ENCODE results near the gene GSE1. TPM values are rescaled to one million over a fixed set of nuclear protein-coding genes. Genes with fewer than 3 reads are reported as not detected.

The GSE1 gene
- total RNA-seq, 1 experiment from 2014 or later, result 38.4 TPM

DNA sequence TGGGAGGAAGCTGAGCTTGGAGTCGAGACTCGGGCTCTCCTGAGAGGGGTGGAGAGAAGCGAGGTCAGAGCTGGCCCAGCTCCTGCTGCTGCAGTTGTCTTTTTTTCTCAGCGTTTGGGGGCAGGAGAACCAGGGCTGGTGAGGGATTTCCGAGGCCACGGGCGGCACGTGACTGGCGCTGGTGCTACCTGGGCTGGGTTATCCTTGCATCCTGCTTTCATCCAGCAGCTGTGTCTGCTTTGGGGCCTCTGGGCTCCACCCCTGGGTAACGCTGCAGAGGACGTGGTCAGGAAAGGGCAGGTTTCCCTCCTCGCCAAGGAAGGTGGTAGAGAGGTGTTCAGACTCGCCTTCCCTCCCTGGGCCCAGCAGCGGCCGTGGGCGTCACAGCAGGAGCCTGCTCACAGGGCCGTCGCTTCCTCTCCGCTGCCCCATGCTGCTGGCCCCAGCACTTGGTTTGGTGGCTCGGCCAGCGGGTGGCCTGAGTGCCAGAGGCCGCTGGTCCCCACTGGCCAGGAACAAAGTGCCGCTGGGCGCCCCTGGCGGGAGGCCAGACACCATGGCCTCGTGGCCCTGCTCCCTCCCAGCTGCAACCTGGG, 22.5 kb downstream of the GSE1 start:
- Histone ChIP-seq H3K9ac (ENCODE audit: low read length) (no peak overlapping the region), H3K9me3 (ENCODE audit: low read length) (no peaks in the 10 kb centered on the region), H3K79me2 (ENCODE audit: low read length) (peaks cover 61% of the 10 kb centered on the region), H3F3A (ENCODE audit: low read length, unreplicated experiment) (no peaks in the 10 kb centered on the region), H3K4me3 (ENCODE audit: low read length) (no peak overlapping the region), H3K27me3 (ENCODE audit: low read length) (no peaks in the 10 kb centered on the region), H3K9me2 (replicated peaks; ENCODE audit: low read length) (no peaks in the 10 kb centered on the region), H3K4me1 (ENCODE audit: insufficient read depth, low read length) (no peaks in the 10 kb centered on the region), H4K20me1 (ENCODE audit: low read length) (no peaks in the 10 kb centered on the region; the same call in 1 of the 2 replicates), H3K4me2 (ENCODE audit: low read length) (no peak overlapping the region), H2AFZ (ENCODE audit: low read length) (no peak overlapping the region), H3K36me3 (ENCODE audit: low read depth, low read length) (no peaks in the 10 kb centered on the region), H3K27ac (ENCODE audit: low read length) (no peak overlapping the region)
- no peak for ATAC-seq
- intact Hi-C loops (cut with micrococcal nuclease), result no loop called here
- BruUV-seq (replicated peaks), result no TSS peak
- no peak for DNase-seq
- CTCF ChIA-PET, result no interaction called here
- POLR2A ChIA-PET (ENCODE audit: unreplicated experiment), result no interaction called here
- TF ChIP-seq EZH2 (IDR thresholded peaks at IDR 0.05; ENCODE audit: low read length, unreplicated experiment) (no peak), EZH2phosphoT487 (IDR thresholded peaks at IDR 0.05; ENCODE audit: borderline replicate concordance, low read length) (no peak)
- TF ChIP-seq, protein P1, sequence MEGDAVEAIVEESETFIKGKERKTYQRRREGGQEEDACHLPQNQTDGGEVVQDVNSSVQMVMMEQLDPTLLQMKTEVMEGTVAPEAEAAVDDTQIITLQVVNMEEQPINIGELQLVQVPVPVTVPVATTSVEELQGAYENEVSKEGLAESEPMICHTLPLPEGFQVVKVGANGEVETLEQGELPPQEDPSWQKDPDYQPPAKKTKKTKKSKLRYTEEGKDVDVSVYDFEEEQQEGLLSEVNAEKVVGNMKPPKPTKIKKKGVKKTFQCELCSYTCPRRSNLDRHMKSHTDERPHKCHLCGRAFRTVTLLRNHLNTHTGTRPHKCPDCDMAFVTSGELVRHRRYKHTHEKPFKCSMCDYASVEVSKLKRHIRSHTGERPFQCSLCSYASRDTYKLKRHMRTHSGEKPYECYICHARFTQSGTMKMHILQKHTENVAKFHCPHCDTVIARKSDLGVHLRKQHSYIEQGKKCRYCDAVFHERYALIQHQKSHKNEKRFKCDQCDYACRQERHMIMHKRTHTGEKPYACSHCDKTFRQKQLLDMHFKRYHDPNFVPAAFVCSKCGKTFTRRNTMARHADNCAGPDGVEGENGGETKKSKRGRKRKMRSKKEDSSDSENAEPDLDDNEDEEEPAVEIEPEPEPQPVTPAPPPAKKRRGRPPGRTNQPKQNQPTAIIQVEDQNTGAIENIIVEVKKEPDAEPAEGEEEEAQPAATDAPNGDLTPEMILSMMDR (conservative IDR thresholded peaks at IDR 0.05; ENCODE audit: low read depth, low read length), result no peak

DNA sequence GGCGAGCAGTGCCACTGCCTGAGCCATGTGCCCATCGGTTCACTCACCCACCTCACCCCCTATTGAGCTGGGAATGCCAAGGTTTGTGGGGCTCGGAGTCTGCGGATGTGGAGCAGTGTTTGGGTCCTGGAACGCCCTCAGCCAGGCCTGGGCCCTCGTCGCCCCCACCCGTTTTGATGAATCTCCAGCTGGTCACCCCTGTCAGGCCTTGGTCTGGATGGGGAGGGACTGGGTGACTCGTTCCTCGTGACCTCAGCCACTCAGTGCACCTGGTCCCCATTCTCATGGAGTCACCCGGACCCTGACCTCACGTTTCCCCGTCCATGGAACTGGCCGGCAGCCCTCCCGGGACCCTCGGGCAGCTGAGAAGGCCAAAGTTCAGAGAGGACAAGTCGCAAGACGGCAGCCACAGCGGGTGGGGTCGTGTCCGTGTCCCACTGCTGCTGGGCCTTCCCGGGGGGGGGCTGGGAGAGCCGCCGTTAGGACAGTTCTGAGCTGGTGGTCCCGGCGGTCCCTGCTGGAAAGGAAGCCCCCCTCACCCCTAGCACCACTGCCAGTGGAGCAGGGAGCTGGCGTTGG, 23.2 kb downstream of the GSE1 start:
- Histone ChIP-seq H4K20me1 (ENCODE audit: low read length) (no peaks in the 10 kb centered on the region; the same call in 1 of the 2 replicates), H3K36me3 (ENCODE audit: low read depth, low read length) (no peaks in the 10 kb centered on the region), H3K4me1 (ENCODE audit: insufficient read depth, low read length) (no peaks in the 10 kb centered on the region), H3K4me3 (ENCODE audit: low read length) (no peak overlapping the region), H3K79me2 (ENCODE audit: low read length) (peaks cover 58% of the 10 kb centered on the region), H3K9me3 (ENCODE audit: low read length) (no peaks in the 10 kb centered on the region), H3K9me2 (replicated peaks; ENCODE audit: low read length) (no peaks in the 10 kb centered on the region), H2AFZ (ENCODE audit: low read length) (no peak overlapping the region), H3F3A (ENCODE audit: low read length, unreplicated experiment) (no peaks in the 10 kb centered on the region), H3K27ac (ENCODE audit: low read length) (no peak overlapping the region), H3K4me2 (ENCODE audit: low read length) (no peak overlapping the region), H3K9ac (ENCODE audit: low read length) (no peak overlapping the region), H3K27me3 (ENCODE audit: low read length) (no peaks in the 10 kb centered on the region)
- ChIA-PET POLR2A (ENCODE audit: unreplicated experiment) (no interaction called here), CTCF (no interaction called here)
- ATAC-seq (no peak), DNase-seq (no peak)
- no TSS peak for BruUV-seq (replicated peaks)
- TF ChIP-seq EZH2 (IDR thresholded peaks at IDR 0.05; ENCODE audit: low read length, unreplicated experiment) (no peak), EZH2phosphoT487 (IDR thresholded peaks at IDR 0.05; ENCODE audit: borderline replicate concordance, low read length) (no peak)
- TF ChIP-seq, protein P1 (conservative IDR thresholded peaks at IDR 0.05; ENCODE audit: low read depth, low read length), result no peak
- intact Hi-C loops (cut with micrococcal nuclease), result no loop called here

DNA sequence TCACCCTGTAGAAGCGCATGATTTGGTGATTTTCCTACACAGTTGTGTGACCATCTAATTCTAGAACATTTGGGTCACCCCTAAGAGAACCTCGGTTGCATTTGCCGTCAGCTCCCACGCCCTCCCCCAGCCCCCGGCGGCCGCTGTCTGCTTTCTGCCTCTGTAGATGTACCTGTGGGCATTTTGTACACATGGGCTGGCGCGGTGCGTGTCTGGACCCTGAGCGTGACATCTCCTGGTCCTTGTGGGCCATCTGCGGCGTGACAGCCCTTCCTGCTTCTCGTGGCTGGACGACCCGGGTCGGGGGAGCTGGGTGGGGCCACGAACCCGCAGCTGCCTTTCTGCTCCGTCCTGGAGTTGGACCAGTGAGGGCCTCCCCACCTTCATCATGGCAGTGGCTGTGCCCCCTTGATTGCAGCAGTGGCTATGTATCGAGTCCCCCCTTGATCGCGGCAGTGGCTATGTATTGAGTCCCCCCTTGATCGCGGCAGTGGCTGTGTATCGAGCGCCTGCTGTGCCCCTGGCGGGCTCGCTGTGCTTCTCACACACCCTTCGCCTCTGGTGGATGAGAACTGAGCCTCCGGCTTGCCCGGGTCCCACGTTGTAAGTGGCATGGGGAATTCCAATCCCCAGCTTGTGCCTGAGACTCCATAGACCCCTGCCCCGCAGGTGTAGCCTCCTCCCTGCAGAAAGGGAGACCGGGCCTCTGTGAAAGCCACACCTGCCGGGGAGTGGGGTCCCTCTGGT, 24.1 kb downstream of the GSE1 start:
- no peak overlapping the region for H3K4me3 ChIP-seq (ENCODE audit: low read length)
- no peaks in the 10 kb centered on the region for H3K36me3 ChIP-seq (ENCODE audit: low read depth, low read length)
- H3K9ac ChIP-seq (ENCODE audit: low read length), result no peak overlapping the region
- H4K20me1 ChIP-seq (ENCODE audit: low read length), result no peaks in the 10 kb centered on the region
- ChIA-PET CTCF (no interaction called here), POLR2A (ENCODE audit: unreplicated experiment) (no interaction called here)
- ATAC-seq, result no peak
- DNase-seq, result no peak
- BruUV-seq (replicated peaks), result no TSS peak
- no peak overlapping the region for H2AFZ ChIP-seq (ENCODE audit: low read length)
- H3K27ac ChIP-seq (ENCODE audit: low read length), result no peak overlapping the region
- no peaks in the 10 kb centered on the region for H3K27me3 ChIP-seq (ENCODE audit: low read length)
- H3K4me1 ChIP-seq (ENCODE audit: insufficient read depth, low read length), result no peaks in the 10 kb centered on the region
- TF ChIP-seq, protein P1 (conservative IDR thresholded peaks at IDR 0.05; ENCODE audit: low read depth, low read length), result no peak
- no peak for TF ChIP-seq EZH2phosphoT487 (IDR thresholded peaks at IDR 0.05; ENCODE audit: borderline replicate concordance, low read length)
- no peak for TF ChIP-seq EZH2 (IDR thresholded peaks at IDR 0.05; ENCODE audit: low read length, unreplicated experiment)
- peaks cover 56% of the 10 kb centered on the region for H3K79me2 ChIP-seq (ENCODE audit: low read length)
- no peaks in the 10 kb centered on the region for H3K9me2 ChIP-seq (replicated peaks; ENCODE audit: low read length)
- no peaks in the 10 kb centered on the region for H3K9me3 ChIP-seq (ENCODE audit: low read length)
- H3K4me2 ChIP-seq (ENCODE audit: low read length), result no peak overlapping the region
- no peaks in the 10 kb centered on the region for H3F3A ChIP-seq (ENCODE audit: low read length, unreplicated experiment)
- intact Hi-C loops (cut with micrococcal nuclease), result no loop called here

Measured in PC-3 (cell line).